Measurements from ENCODE around the gene ANGPT4. TPM values are rescaled to one million over a fixed set of nuclear protein-coding genes. Genes with fewer than 3 reads are reported as not detected.
"Not testable (repeated sequence)": the region's sequence is repeated elsewhere in the genome, so short reads cannot be mapped to it uniquely, and the experiment has no call there.

ANGPT4 gene
- total RNA-seq, 2 donors from 2014 or later, result not detected

DNA sequence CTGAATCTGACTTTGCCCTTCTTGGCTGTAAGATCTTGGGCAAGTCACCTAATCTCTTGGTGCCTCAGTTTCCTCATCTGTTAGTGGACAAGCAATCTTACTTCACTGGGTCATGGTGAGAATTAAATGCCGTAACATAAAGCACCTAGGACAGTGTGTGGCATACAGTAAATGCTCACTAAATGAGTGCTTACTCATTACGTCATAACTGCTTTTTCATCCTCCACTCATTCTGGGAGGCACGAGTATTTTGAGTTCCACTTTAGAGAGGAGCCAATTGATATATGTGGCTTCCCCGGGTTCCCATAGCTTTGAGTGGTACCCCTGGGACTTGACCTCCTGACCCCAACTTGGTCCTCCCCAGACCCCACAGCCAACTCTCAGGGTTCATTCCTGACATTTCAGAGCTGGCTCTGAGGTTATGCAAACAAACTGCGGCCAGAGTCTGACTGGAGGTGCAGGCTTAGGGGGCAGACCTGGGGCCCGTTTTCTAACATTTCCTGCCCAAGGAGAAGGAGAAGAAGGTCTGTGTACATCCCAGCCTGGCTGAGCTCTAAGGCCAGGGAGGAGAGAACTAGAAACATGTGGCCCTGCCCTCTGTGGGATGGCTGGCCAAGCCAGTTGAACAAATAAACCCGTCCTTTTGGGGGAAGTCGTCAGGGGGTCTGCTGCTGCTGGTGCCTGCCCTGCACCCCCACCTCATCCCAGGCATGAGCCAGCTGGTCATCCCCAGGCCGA lies 5.8 kb downstream of the ANGPT4 start:
- Mint-ChIP-seq H3K27me3 (peaks cover 39% of the 10 kb centered on the region), H3K4me1 (peaks cover 12% of the 10 kb centered on the region), H3K27ac (no peak overlapping the region), H3K4me3 (no peak overlapping the region), H3K36me3 (ENCODE audit: low read depth) (peaks cover 2% of the 10 kb centered on the region)
- no peak for DNase-seq
- ATAC-seq, result no peak
- no peaks in the 10 kb centered on the region for H3K9me3 ChIP-seq (ENCODE audit: control insufficient read depth, low read length, poor library complexity, severe bottlenecking)

DNA sequence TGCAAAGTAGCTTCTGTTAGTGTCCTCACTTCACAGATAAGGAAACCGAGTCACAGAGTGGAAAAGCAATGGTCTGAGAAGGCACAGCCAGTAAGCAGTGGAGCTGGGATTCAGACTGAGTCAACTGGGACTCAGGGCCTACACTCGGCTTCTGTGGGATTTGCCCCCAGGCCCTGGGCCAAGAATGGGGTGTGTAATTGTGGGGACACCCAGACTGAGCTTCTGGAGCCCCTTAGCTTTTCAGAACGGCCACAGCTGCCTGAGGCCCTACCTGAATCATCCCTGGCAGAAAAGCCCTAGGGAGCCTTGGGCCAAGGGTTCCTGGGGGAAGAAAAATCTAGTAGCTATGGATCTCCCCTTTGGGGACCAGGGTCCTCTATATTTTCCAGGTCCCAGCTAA lies 6.5 kb downstream of the ANGPT4 start:
- DNase-seq, result no peak
- peaks cover 12% of the 10 kb centered on the region for H3K4me1 Mint-ChIP-seq
- no peak overlapping the region for H3K27ac Mint-ChIP-seq
- ATAC-seq, result no peak
- H3K4me3 Mint-ChIP-seq, result no peak overlapping the region
- peaks cover 32% of the 10 kb centered on the region for H3K27me3 Mint-ChIP-seq
- H3K9me3 ChIP-seq (ENCODE audit: control insufficient read depth, low read length, poor library complexity, severe bottlenecking), result no peaks in the 10 kb centered on the region
- H3K36me3 Mint-ChIP-seq (ENCODE audit: low read depth), result peaks cover 2% of the 10 kb centered on the region

DNA sequence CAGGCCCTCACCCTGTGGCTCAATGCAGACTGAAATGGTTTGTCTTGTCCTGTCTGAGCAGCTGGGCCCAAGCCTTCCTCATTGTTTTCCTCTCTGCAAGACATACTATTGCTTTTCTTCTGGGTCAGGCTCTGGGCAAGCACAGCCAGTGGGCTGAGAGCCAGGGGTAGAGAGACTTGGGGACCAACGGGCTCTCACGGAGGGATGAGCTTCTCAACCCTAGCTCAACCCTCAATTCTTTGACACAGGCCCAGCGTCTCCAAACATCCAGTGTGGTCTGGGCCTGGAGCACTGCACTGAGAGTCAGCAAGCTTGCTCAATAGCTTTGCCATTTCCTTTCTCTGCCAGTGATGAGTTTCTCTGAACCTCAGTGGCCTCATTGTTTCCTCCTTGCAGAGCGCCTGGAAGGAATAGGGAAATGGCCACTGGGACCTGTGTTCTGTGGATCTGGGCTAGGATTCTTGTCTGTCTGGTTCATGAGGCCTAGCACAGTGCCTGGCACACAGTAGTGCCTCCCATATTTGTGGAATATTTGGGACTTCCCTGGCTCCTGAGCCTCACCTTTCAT lies 9.3 kb downstream of the ANGPT4 start:
- Mint-ChIP-seq H3K4me1 (peaks cover 9% of the 10 kb centered on the region), H3K27ac (no peak overlapping the region), H3K36me3 (ENCODE audit: low read depth) (peaks cover 2% of the 10 kb centered on the region), H3K27me3 (peaks cover 11% of the 10 kb centered on the region), H3K4me3 (no peak overlapping the region)
- no peaks in the 10 kb centered on the region for H3K9me3 ChIP-seq (ENCODE audit: control insufficient read depth, low read length, poor library complexity, severe bottlenecking)
- no peak for DNase-seq
- no peak for ATAC-seq

DNA sequence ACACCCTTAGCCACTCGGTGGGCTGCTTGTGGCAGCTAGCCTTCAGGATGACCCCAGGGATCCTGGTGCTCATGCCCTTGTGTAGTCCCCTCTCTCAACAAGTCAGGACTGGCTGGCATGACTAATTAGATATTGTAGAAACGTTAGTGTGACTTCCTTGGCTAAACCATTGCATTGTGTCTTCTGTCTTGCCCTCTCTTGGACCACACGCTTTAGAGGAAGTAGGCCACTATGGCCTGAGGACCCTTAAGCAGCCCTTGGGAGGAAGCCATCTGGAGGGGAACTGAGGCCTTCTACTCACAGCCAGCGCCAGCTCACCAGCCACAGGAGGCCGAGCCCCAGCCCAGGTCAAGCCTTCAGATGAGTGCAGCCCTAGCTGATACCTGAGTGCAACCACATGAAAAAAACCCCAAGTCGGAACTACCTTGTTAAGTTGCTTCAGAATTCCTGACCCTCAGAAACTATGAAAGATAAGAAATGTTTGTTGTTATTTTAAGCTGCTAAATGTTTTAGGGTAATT lies 10.1 kb downstream of the ANGPT4 start:
- DNase-seq (no peak), ATAC-seq (no peak)
- peaks cover 2% of the 10 kb centered on the region for H3K36me3 Mint-ChIP-seq (ENCODE audit: low read depth)
- H3K27ac Mint-ChIP-seq, result no peak overlapping the region
- H3K27me3 Mint-ChIP-seq, result peaks cover 7% of the 10 kb centered on the region
- H3K9me3 ChIP-seq (ENCODE audit: control insufficient read depth, low read length, poor library complexity, severe bottlenecking), result no peaks in the 10 kb centered on the region
- H3K4me1 Mint-ChIP-seq, result peaks cover 7% of the 10 kb centered on the region
- no peak overlapping the region for H3K4me3 Mint-ChIP-seq

DNA sequence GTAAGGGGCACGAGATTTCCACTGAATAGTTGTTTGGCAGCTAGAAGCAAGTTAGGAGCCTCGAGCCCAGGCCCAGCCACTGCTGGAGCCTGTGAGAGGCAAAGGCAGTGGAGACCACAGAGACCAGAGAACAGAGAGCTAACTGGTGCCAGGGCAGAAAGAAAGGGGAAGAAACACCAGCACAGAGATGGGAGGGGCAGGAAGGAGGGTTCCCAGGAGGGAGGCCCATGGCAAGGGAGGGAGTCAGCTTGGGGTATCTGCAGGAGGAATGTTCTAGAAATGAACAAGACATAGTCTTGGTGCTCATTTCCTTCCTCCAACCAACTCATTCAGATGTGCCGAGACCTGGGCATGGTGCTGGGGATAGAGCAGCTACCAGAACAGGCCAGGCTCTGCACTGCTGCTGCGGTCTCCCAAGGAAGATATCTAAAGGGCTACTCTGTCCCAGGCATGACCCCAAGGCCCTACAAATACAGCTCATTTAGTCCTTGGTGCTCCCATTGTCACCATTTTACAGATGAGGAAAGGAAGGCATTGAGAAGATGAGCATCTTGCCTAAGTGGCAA lies 10.7 kb downstream of the ANGPT4 start:
- ATAC-seq (no peak), DNase-seq (no peak)
- Mint-ChIP-seq H3K36me3 (ENCODE audit: low read depth) (peaks cover 2% of the 10 kb centered on the region), H3K4me1 (peaks cover 7% of the 10 kb centered on the region), H3K27ac (no peak overlapping the region), H3K4me3 (no peak overlapping the region), H3K27me3 (peaks cover 5% of the 10 kb centered on the region)
- H3K9me3 ChIP-seq (ENCODE audit: control insufficient read depth, low read length, poor library complexity, severe bottlenecking), result no peaks in the 10 kb centered on the region

DNA sequence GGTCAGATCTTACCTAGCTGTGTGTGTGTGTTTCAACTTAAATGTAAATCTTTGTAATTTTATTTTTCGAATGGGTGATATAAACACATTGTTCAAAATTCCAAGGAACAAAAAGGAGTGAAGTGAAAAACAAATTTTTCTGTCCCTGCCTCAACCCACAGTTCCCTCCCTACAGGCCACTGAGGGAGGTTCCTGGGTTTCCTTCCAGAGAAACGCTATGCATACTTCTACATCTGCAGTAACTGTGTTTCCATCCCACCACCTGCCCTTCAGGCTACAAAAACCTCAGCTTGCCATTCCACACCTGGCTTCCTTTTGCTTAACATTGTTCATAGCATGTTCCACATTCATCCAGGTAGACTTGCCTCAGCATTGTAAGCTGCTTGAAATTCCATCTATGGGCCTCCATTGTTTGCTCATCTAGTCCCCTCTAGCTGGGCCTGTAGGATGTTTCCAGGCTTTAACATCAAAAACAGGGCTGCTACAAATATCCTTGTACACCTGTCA lies 12.0 kb downstream of the ANGPT4 start:
- Mint-ChIP-seq H3K4me3 (no peak overlapping the region), H3K4me1 (peaks cover 10% of the 10 kb centered on the region), H3K27ac (no peak overlapping the region), H3K36me3 (ENCODE audit: low read depth) (peaks cover 2% of the 10 kb centered on the region), H3K27me3 (peaks cover 9% of the 10 kb centered on the region)
- ATAC-seq (no peak), DNase-seq (no peak)
- no peaks in the 10 kb centered on the region for H3K9me3 ChIP-seq (ENCODE audit: control insufficient read depth, low read length, poor library complexity, severe bottlenecking)

DNA sequence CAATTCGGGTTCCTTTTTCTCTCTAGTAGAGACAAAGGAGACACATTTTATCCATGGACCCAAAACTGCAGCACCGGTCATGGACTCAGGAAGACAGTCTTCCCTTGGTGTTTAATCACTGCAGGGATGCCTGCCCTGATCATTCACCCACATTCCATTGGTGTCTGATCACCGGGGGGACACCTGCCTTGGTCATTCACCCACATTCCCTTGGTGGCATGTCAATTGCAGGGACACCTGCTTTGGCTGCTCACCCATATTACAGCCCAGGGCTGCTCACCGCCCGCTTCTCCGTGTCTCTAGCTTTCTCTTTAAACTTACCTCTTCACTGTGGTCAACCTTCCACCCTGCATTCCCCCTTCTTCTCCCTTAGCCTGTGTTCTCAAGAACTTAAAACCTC lies 18.7 kb downstream of the ANGPT4 start:
- H3K27me3 Mint-ChIP-seq, result peaks cover 39% of the 10 kb centered on the region
- H3K36me3 Mint-ChIP-seq (ENCODE audit: low read depth); H3K4me1 Mint-ChIP-seq; H3K27ac Mint-ChIP-seq; ATAC-seq; DNase-seq; H3K9me3 ChIP-seq (ENCODE audit: control insufficient read depth, low read length, poor library complexity, severe bottlenecking); H3K4me3 Mint-ChIP-seq: not testable (repeated sequence)

DNA sequence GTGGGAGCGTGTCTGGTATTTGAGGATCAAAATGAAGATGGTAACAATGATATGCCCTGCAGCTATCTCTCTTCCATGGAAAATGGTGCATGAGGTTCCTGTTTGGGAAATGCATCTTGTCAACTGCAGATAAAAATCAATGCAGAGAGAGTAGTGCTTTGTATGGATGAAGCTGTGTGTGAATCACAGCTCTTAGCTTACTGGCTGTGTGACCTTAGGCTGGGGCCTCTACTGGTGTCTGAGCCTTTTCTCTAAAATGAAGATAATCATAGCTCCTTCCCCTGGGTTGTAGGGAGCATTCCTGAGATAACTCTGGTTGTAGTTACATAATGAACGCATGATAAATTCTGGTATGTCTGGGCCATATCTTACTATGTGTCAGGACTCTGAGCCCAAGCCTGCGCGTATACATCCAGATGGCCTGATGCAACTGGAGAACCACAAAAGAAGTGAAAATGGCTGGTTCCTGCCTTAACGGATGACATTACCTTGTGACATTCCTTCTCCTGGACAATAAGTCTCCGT lies 19.6 kb downstream of the ANGPT4 start:
- Mint-ChIP-seq H3K4me1 (peaks cover 6% of the 10 kb centered on the region), H3K36me3 (ENCODE audit: low read depth) (peaks cover 5% of the 10 kb centered on the region), H3K27ac (no peak overlapping the region), H3K27me3 (peaks cover 44% of the 10 kb centered on the region), H3K4me3 (no peak overlapping the region)
- no peak for DNase-seq
- no peak for ATAC-seq
- H3K9me3 ChIP-seq (ENCODE audit: control insufficient read depth, low read length, poor library complexity, severe bottlenecking), result no peaks in the 10 kb centered on the region

DNA sequence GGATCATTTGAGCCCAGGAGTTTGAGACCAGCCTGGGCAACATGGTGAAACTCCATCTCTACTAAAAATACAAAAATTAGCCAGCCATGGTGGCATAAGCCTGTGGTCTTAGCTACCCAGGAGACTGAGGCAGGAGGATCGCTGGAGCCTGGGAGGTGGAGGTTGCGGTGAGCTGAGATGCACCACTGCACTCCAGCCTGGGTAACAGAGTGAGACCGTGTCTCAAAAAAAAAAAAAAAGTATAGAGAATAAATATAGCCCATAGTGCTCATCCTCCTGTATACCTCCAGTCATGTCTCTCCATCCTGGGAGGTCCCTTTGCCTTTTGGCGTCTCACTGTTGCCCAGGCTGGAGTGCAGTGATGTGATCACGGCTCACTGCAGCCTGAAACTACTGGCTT lies 23.8 kb downstream of the ANGPT4 start:
- not testable (repeated sequence) for DNase-seq; H3K27ac Mint-ChIP-seq; H3K4me3 Mint-ChIP-seq; H3K36me3 Mint-ChIP-seq (ENCODE audit: low read depth); H3K4me1 Mint-ChIP-seq; H3K9me3 ChIP-seq (ENCODE audit: control insufficient read depth, low read length, poor library complexity, severe bottlenecking); ATAC-seq
- peaks cover 46% of the 10 kb centered on the region for H3K27me3 Mint-ChIP-seq

DNA sequence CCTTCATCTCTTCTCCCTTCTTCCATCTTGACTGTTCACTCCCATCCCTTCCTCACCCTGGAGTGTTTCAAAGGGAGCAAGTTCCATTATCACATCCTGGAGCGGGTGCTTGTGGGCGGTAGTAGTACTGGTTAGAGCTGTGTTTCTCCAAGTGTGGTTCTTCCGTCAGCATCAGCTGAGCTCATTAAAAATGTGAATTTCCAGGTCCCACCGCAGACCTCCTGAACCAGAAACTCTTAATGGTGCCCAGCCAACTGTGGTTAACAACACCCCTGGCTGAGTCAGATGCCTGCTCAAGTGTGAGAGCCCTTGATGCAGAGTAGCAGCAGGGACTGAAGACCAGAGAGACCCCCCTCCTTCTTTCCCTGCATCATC lies 24.4 kb downstream of the ANGPT4 start:
- DNase-seq (no peak), ATAC-seq (no peak)
- Mint-ChIP-seq H3K4me3 (no peak overlapping the region), H3K27me3 (peaks cover 46% of the 10 kb centered on the region), H3K27ac (no peak overlapping the region), H3K36me3 (ENCODE audit: low read depth) (peaks cover 7% of the 10 kb centered on the region), H3K4me1 (peaks cover 10% of the 10 kb centered on the region)
- no peaks in the 10 kb centered on the region for H3K9me3 ChIP-seq (ENCODE audit: control insufficient read depth, low read length, poor library complexity, severe bottlenecking)

DNA sequence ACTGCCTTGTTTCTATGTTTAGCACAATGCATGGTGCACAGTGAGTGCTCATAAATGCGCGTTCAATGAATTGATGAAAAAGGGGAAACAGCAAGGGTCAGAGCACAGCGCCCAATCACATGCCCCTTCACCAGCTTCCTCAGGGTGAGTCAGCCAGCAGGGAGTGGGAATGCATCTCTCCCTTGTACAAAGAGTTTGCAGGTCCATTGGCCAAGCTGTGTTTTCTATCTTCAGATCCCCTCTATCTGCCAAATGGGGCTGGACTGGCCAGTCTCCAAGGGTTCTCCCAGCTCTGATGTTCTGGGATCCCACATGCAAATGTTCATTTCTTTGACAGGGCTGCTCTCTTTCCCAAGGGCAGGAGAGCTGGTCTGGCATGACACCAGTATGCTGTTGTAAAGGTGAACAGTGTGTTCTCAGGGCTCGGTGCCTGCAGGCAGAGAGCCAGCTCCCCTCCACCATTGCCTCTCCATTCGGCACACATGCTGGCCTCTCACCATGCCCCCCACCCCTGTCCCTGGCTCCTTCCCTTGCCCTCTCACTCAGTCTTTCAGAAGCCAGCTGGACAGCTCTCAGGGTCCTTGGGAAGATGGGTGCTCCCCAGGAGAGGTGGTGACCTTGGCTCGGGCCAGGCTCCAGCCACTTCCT lies 25.0 kb downstream of the ANGPT4 start:
- ATAC-seq, result no peak
- Mint-ChIP-seq H3K4me1 (peaks cover 10% of the 10 kb centered on the region), H3K27me3 (peaks cover 46% of the 10 kb centered on the region), H3K4me3 (no peak overlapping the region), H3K27ac (peak overlapping the region; percentile 67), H3K36me3 (ENCODE audit: low read depth) (peaks cover 7% of the 10 kb centered on the region)
- no peaks in the 10 kb centered on the region for H3K9me3 ChIP-seq (ENCODE audit: control insufficient read depth, low read length, poor library complexity, severe bottlenecking)
- no peak for DNase-seq

DNA sequence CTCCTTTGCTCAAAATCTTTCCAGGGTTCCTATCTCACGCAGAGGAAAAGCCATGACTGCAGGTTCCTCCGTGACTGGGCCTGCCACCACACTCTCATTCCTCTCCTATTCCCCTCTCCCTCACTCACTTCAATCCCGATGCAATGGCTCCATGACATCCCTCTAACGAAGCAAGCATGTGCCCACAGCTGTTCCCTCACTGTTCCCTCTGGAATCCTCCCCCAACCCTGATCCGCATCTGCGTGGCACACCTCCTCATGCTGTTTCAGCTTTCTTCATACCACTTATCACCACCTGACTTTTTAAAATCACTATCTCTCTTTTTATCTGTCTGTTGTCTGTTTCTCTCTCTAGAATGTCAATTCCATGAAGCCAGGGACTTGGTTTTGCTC lies 25.5 kb downstream of the ANGPT4 start:
- Mint-ChIP-seq H3K36me3 (ENCODE audit: low read depth) (peaks cover 7% of the 10 kb centered on the region), H3K27me3 (peaks cover 50% of the 10 kb centered on the region), H3K27ac (peak overlapping the region; percentile 67), H3K4me3 (no peak overlapping the region), H3K4me1 (peaks cover 12% of the 10 kb centered on the region)
- DNase-seq (no peak), ATAC-seq (no peak)
- H3K9me3 ChIP-seq (ENCODE audit: control insufficient read depth, low read length, poor library complexity, severe bottlenecking), result no peaks in the 10 kb centered on the region

DNA sequence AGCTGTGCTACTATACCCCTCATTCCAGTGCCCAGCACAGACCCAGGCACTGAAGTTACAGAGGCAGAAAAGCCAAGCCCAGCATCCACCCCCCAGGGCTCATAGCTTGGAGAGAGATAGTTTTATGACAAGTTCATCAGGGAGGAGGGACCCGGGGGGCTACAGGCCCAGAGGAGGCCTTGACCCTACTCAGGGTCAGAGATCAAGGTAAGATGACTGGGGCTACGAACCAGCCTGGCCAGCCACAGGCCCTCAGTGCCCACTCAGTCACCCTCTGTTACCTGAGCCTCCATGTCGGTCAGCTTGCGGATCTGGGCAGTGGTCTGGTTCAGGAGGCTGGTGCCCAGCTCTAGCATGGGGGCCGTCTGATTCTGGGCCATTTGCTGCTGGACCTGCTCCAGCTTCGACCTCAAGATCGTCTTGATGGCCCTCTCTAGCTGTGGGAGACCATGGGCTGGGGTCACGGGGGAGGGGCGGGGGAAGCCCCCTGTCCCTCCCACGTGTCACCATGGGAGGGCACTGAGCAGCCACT lies 26.1 kb downstream of the ANGPT4 start:
- peaks cover 7% of the 10 kb centered on the region for H3K36me3 Mint-ChIP-seq (ENCODE audit: low read depth)
- no peaks in the 10 kb centered on the region for H3K9me3 ChIP-seq (ENCODE audit: control insufficient read depth, low read length, poor library complexity, severe bottlenecking)
- peaks cover 16% of the 10 kb centered on the region for H3K4me1 Mint-ChIP-seq
- ATAC-seq (no peak), DNase-seq (no peak)
- no peak overlapping the region for H3K4me3 Mint-ChIP-seq
- peaks cover 50% of the 10 kb centered on the region for H3K27me3 Mint-ChIP-seq
- H3K27ac Mint-ChIP-seq, result no peak overlapping the region
